NT2/D1 (cell line): ENCODE results near the gene CD53.

Source experiments
- SUZ12 ChIP-seq: IDR thresholded peaks from 2 replicates; pipeline ENCODE4 v1.6.1; 2011; ENCODE audit not compliant: insufficient read length, insufficient read depth; ENCODE audit errors: extremely low read depth
- YY1 ChIP-seq: IDR thresholded peaks from 2 replicates; pipeline ENCODE4 v1.6.1; 2011; ENCODE audit not compliant: insufficient read length, insufficient read depth
- ZNF274 ChIP-seq: IDR thresholded peaks from 2 replicates; pipeline ENCODE4 v1.6.1; 2011; ENCODE audit warnings: mild to moderate bottlenecking, low read depth, low read length

GRCh38 chr1:110897681-110898080 lies 24.7 kb downstream of the CD53 start:
- TF ChIP-seq YY1 (no peak), ZNF274 (no peak), SUZ12 (no peak)
